MM.1S (cell line): ENCODE data around the gene RNASET2.
"Not testable (repeated sequence)": the region's sequence is repeated elsewhere in the genome, so short reads cannot be mapped to it uniquely, and the experiment has no call there.

Source experiments
- DNase-seq: peaks from one replicate; pipeline ENCODE4 v3.0.0-alpha.2; 2015
- H2AFZ ChIP-seq: fragments of 300-600 bp; sonication (generic); 2 replicates; pipeline ENCODE4 v1.6.0; 2016; ENCODE audit warnings: antibody characterized with exemption, low read length
- H3F3A ChIP-seq: fragments of 300-600 bp; sonication (generic); 2 replicates; pipeline ENCODE4 v1.6.1; 2016; ENCODE audit warnings: mild to moderate bottlenecking, antibody characterized with exemption, low read length, moderate library complexity, mixed read lengths; ENCODE audit not compliant: insufficient read depth
- H3K27ac ChIP-seq: fragments of 300-600 bp; sonication (generic); 2 replicates; pipeline ENCODE4 v1.5.1; 2016; ENCODE audit warnings: mild to moderate bottlenecking, low read length
- H3K27me3 ChIP-seq: fragments of 300-600 bp; sonication (generic); replicated peaks from 2 replicates; pipeline ENCODE4 v1.6.0; 2016; ENCODE audit warnings: low read length; ENCODE audit not compliant: insufficient read depth
- H3K36me3 ChIP-seq: fragments of 300-600 bp; sonication (generic); replicated peaks from 2 replicates; pipeline ENCODE4 v1.6.1; 2016; ENCODE audit warnings: mild to moderate bottlenecking, low read length, mixed read lengths; ENCODE audit not compliant: insufficient read depth
- H3K4me1 ChIP-seq: fragments of 300-600 bp; sonication (generic); 2 replicates; pipeline ENCODE4 v1.6.1; 2016; ENCODE audit warnings: low read length, mixed read lengths
- H3K4me2 ChIP-seq: fragments of 300-600 bp; sonication (generic); 2 replicates; pipeline ENCODE4 v1.6.0; 2016; ENCODE audit warnings: low read depth, low read length
- H3K4me3 ChIP-seq: fragments of 300-600 bp; sonication (generic); 2 replicates; pipeline ENCODE4 v1.5.1; 2016; ENCODE audit warnings: low read length, mixed read lengths
- H3K79me2 ChIP-seq: fragments of 300-600 bp; sonication (generic); 2 replicates; pipeline ENCODE4 v1.6.1; 2016; ENCODE audit warnings: mixed run types, low read length, mixed read lengths
- H3K9ac ChIP-seq: fragments of 300-600 bp; sonication (generic); 2 replicates; pipeline ENCODE4 v1.6.1; 2016; ENCODE audit warnings: low read length, mixed read lengths
- H3K9me2 ChIP-seq: fragments of 300-600 bp; sonication (generic); replicated peaks from 2 replicates; pipeline ENCODE4 v1.6.1; 2016; ENCODE audit warnings: mild to moderate bottlenecking, low read length, mixed read lengths; ENCODE audit not compliant: insufficient read depth
- H3K9me3 ChIP-seq: fragments of 300-600 bp; sonication (generic); replicated peaks from 2 replicates; pipeline ENCODE4 v1.6.1; 2016; ENCODE audit warnings: mild to moderate bottlenecking, low read length, mixed read lengths; ENCODE audit not compliant: insufficient read depth
- H4K20me1 ChIP-seq: fragments of 300-600 bp; sonication (generic); 2 replicates; pipeline ENCODE4 v1.6.1; 2016; ENCODE audit warnings: mild to moderate bottlenecking, low read length, moderate library complexity, mixed read lengths; ENCODE audit not compliant: insufficient read depth
- EZH2 ChIP-seq: fragments of 300-600 bp; sonication (generic); optimal IDR thresholded peaks from 2 replicates; pipeline ENCODE3; 2017; ENCODE audit warnings: low read depth, mild to moderate bottlenecking, antibody characterized with exemption, low read length, mixed read lengths
- EZH2phosphoT487 ChIP-seq: fragments of 300-600 bp; sonication (generic); IDR thresholded peaks from 2 replicates; pipeline ENCODE4 v1.6.1; 2018; ENCODE audit warnings: antibody characterized with exemption, low read length
- TF ChIP-seq, protein P1 (sequence below): fragments of 300-600 bp; sonication (generic); IDR thresholded peaks from 2 replicates; pipeline ENCODE4 v1.5.1; 2016; ENCODE audit warnings: antibody characterized with exemption, low read length, mixed read lengths

The RNASET2 gene

DNA sequence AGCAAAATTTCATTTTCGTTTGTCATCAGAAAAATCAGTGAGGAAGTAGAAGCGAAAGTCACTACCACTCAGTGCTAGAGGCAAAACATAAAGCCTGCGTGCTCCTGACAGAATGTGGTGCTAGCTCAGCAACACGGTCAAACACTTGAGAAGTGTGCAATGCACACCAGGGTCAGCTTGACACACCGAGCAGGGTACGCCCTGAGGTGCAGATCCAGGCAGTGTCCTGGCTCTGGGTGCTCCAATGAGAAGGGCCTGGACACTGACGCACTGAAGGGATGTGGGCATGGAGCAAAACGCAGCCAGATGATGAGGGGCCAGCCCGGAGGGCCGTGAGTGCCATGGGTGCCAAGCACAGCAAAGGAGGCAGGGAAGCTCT lies 5.9 kb downstream of the RNASET2 start:
- H4K20me1 ChIP-seq: no peaks in the 10 kb centered on the region
- peak overlapping the region; percentile 66 for H3K4me3 ChIP-seq
- peak overlapping the region; percentile 71 for H3K9ac ChIP-seq
- H3K27me3 ChIP-seq: no peaks in the 10 kb centered on the region
- H2AFZ ChIP-seq: 0 out of 2 replicates have a peak overlapping the region, but pooled peaks have one; percentile 30
- peak overlapping the region; percentile 96 for H3K4me2 ChIP-seq
- no peaks in the 10 kb centered on the region for H3K9me3 ChIP-seq
- H3K27ac ChIP-seq: peak overlapping the region; percentile 100
- no peaks in the 10 kb centered on the region for H3K9me2 ChIP-seq
- H3K36me3 ChIP-seq: no peaks in the 10 kb centered on the region
- H3K4me1 ChIP-seq: peaks cover 15% of the 10 kb centered on the region
- H3F3A ChIP-seq: peaks cover 22% of the 10 kb centered on the region
- no peaks in the 10 kb centered on the region for H3K79me2 ChIP-seq
- TF ChIP-seq, protein P1, sequence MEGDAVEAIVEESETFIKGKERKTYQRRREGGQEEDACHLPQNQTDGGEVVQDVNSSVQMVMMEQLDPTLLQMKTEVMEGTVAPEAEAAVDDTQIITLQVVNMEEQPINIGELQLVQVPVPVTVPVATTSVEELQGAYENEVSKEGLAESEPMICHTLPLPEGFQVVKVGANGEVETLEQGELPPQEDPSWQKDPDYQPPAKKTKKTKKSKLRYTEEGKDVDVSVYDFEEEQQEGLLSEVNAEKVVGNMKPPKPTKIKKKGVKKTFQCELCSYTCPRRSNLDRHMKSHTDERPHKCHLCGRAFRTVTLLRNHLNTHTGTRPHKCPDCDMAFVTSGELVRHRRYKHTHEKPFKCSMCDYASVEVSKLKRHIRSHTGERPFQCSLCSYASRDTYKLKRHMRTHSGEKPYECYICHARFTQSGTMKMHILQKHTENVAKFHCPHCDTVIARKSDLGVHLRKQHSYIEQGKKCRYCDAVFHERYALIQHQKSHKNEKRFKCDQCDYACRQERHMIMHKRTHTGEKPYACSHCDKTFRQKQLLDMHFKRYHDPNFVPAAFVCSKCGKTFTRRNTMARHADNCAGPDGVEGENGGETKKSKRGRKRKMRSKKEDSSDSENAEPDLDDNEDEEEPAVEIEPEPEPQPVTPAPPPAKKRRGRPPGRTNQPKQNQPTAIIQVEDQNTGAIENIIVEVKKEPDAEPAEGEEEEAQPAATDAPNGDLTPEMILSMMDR: no peak
- no peak for TF ChIP-seq EZH2
- no peak for TF ChIP-seq EZH2phosphoT487
- DNase-seq: peak; percentile 71

DNA sequence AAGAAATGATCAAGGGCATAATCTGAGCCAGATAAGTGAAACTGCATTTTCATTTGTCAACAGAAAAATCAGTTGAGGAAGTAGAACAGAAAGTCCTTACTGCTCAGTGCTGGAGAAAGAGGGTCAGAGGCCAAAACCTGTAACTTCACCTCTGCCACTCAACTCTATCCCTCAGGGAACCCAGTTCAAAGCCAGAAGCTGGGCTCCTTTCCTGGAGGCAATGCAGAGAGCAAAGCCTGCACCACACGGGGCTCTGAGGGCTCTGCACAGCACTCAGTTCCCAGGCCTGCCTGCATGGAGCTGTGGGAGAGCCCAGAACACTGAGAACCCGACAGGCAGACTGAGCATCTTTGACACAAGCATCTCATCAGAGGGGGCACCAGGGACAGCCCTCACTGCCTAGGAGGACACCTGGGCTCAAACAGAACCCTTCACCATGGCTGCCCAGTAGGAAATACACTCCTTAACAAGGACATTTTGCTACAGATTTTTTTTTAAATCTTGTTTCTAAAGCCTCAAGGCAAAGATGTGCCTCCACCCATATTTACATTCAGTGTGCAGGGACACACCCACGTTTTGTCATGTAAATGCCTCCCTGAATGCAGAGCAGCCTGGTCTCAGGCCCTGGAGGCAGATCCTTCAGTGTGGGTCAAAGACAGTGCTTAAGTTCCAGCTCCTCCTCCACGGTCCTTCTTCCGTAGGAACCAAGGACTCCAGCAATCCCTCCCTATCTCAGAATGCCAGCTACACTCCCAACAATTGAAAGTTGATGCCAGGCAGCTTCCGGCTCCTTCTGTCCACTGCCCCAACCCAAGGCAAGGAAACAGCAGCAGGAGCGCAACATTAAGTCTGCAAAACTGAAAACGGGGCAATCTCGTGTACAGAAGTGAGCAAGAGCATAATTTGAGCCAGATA lies 6.6 kb downstream of the RNASET2 start:
- Histone ChIP-seq H2AFZ (0 out of 2 replicates have a peak overlapping the region, but pooled peaks have one; percentile 23), H3K4me2 (peak overlapping the region; percentile 96)

DNA sequence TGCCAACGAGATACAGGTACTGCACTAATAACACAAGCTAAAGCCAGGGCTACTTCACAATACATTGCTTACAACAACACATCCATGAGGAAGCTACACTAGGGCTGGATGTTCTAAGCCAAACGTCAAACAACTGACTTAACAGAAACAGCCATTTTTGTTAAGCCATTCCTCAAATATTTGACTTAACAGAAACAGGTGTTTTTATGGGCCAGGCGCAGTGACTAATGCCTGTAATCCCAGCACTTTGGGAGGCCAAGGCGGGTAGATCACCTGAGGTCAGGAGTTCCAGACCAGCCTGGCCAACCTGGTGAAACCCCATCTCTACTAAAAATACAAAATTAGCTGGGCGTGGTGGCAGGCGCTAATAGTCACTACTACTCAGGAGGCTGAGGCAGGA lies 7.6 kb downstream of the RNASET2 start:
- not testable (repeated sequence) for H3K36me3 ChIP-seq, H3K9me2 ChIP-seq, H3K27ac ChIP-seq, H3K9ac ChIP-seq, H3K27me3 ChIP-seq, H2AFZ ChIP-seq, H3K9me3 ChIP-seq, H4K20me1 ChIP-seq, H3K4me3 ChIP-seq, H3K4me2 ChIP-seq, DNase-seq, H3K79me2 ChIP-seq
- peaks cover 22% of the 10 kb centered on the region for H3F3A ChIP-seq
- H3K4me1 ChIP-seq: peaks cover 15% of the 10 kb centered on the region

More for the DNA sequence above, 6.6 kb downstream of the RNASET2 start:
- DNase-seq: no peak
- peak overlapping the region; percentile 71; the same call in 1 of the 2 replicates for H3K9ac ChIP-seq
- no peaks in the 10 kb centered on the region for H3K79me2 ChIP-seq
- H3K4me3 ChIP-seq: peak overlapping the region; percentile 66
- H3K27me3 ChIP-seq: no peaks in the 10 kb centered on the region
- H3F3A ChIP-seq: peaks cover 22% of the 10 kb centered on the region
- H3K36me3 ChIP-seq: no peaks in the 10 kb centered on the region
- no peaks in the 10 kb centered on the region for H3K9me3 ChIP-seq
- no peaks in the 10 kb centered on the region for H4K20me1 ChIP-seq
- TF ChIP-seq, protein P1: no peak
- TF ChIP-seq EZH2 (no peak), EZH2phosphoT487 (no peak)
- H3K9me2 ChIP-seq: no peaks in the 10 kb centered on the region
- peaks cover 15% of the 10 kb centered on the region for H3K4me1 ChIP-seq
- H3K27ac ChIP-seq: peak overlapping the region; percentile 100

DNA sequence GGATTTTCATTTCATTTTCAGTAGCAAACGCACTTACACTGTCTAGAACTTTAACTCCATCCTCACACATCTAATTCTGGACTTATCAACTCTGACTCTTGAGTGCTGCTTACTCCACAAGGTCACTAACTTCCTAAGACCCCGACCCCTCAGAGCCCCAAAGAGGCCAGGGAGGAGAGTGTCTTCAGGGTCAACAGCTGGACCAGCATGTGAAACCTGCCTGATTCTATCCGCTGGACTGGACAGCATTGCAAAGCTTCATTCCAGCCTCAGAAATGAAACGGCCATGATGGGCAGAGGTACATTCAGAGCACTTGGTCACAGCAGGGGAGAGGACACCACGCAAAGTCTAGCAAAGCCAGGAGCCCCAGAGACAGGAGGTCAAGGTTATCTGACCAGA lies 9.1 kb downstream of the RNASET2 start:
- H3F3A ChIP-seq: peaks cover 22% of the 10 kb centered on the region
- H3K4me1 ChIP-seq: peaks cover 11% of the 10 kb centered on the region
- TF ChIP-seq EZH2: no peak
- no peak for TF ChIP-seq EZH2phosphoT487
- TF ChIP-seq, protein P1: no peak
- H3K9me3 ChIP-seq: no peaks in the 10 kb centered on the region
- H4K20me1 ChIP-seq: no peaks in the 10 kb centered on the region
- H3K9ac ChIP-seq: no peak overlapping the region
- H3K4me3 ChIP-seq: no peak overlapping the region
- H2AFZ ChIP-seq: no peak overlapping the region
- H3K79me2 ChIP-seq: no peaks in the 10 kb centered on the region
- no peaks in the 10 kb centered on the region for H3K9me2 ChIP-seq
- no peak overlapping the region for H3K27ac ChIP-seq
- H3K36me3 ChIP-seq: no peaks in the 10 kb centered on the region
- no peaks in the 10 kb centered on the region for H3K27me3 ChIP-seq
- no peak for DNase-seq
- H3K4me2 ChIP-seq: no peak overlapping the region
